GM12875 (cell line): ENCODE results near the gene EFS.
"Not testable (repeated sequence)": the region's sequence is repeated elsewhere in the genome, so short reads cannot be mapped to it uniquely, and the experiment has no call there.

ENCODE experiments used
- H3K4me3 ChIP-seq: one replicate; pipeline ENCODE4 v1.5.1; 2011; ENCODE audit warnings: low read depth, low read length, control low read depth
- CTCF ChIP-seq: IDR thresholded peaks from 2 replicates; pipeline ENCODE4 v1.5.1; 2011; ENCODE audit warnings: low read depth, mild to moderate bottlenecking, control low read depth, inconsistent platforms, low read length, moderate library complexity, borderline replicate concordance; ENCODE audit not compliant: insufficient read depth

Gene EFS

GRCh38 chr14:23335623-23336022, 29.3 kb downstream of the EFS start:
- H3K4me3 ChIP-seq = no peak overlapping the region
- no peak for TF ChIP-seq CTCF

- TF ChIP-seq CTCF = peak; percentile 73
- H3K4me3 ChIP-seq = no peak overlapping the region
Measured at GRCh38 chr14:23327947-23328744, 36.8 kb downstream of the EFS start.

- H3K4me3 ChIP-seq = no peak overlapping the region
- no peak for TF ChIP-seq CTCF
Measured at GRCh38 chr14:23326491-23327332, 38.3 kb downstream of the EFS start.

- H3K4me3 ChIP-seq = not testable (repeated sequence)
Measured at GRCh38 chr14:23325746-23326145, 39.2 kb downstream of the EFS start.

DNA sequence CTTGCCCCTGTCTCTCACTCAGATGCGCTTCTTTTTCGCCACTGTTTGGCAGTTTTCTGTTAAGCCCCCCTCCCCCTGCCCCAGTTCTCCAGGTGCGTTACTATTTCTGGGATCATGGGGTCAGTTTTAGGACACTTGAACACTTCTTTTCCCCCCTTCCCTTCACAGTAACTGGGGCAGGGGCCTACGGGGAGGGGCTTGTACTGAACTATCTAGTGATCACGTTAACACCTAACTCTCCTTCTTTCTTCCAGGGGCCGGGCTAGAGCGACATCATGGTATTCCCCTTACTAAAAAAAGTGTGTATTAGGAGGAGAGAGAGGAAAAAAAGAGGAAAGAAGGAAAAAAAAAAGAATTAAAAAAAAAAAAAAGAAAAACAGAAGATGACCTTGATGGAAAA, 40.0 kb downstream of the EFS start:
- no peak overlapping the region for H3K4me3 ChIP-seq
- TF ChIP-seq CTCF = no peak

DNA sequence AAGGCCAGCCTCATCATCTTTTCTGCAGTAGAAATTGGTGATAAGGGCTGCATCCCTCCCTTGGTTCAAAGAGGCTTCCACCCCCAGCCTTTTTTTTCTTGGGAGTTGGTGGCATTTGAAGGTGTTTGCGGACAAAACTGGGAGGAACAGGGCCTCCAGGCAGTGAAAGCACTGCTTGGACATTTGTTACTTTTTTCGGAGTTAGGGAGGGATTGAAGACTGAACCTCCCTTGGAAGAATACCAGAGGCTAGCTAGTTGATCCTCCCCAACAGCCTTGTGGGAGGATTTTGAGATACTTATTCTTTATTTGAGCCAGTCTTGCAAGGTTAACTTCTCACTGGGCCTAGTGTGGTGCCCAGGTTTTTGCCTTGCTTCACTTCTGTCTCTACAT, 40.5 kb downstream of the EFS start:
- H3K4me3 ChIP-seq = no peak overlapping the region
- no peak for TF ChIP-seq CTCF

- no peak overlapping the region for H3K4me3 ChIP-seq
- no peak for TF ChIP-seq CTCF
Measured at GRCh38 chr14:23323838-23324454, 41.0 kb downstream of the EFS start.
